Sigmoid colon (tissue), 4 donors: ENCODE measurements around the gene TMEM120B.
"Not testable (repeated sequence)": the region's sequence is repeated elsewhere in the genome, so short reads cannot be mapped to it uniquely, and the experiment has no call there.

Experiments used
- CTCF ChIP-seq, 4 experiments: fragments of 450-650 bp in 3 of 4; fragments of 200-600 bp in 1 of 4; IDR thresholded peaks; one replicate each; pipeline ENCODE4 v1.5.1; 2016 to 2019; ENCODE audit warnings: antibody characterized with exemption in 4 of 4, mild to moderate bottlenecking in 3 of 4, moderate library complexity in 2 of 4
- EP300 ChIP-seq, 4 donors: sonication (generic); formaldehyde crosslinking; IDR thresholded peaks; one replicate each; pipeline ENCODE4 v1.6.1; 2017; ENCODE audit warnings: antibody characterized with exemption in 4 of 4
- POLR2A ChIP-seq, 2 donors: fragments of 450-650 bp; IDR thresholded peaks; one replicate each; pipeline ENCODE4 v1.6.1; 2016; ENCODE audit warnings: antibody characterized with exemption in 2 of 2, mild to moderate bottlenecking in 2 of 2, moderate library complexity in 2 of 2

- not testable (repeated sequence) for TF ChIP-seq CTCF, POLR2A, EP300 (IDR thresholded peaks at IDR 0.05)
Measured at GRCh38 chr12:121692744-121693143, 19.8 kb upstream of the TMEM120B start.
